ENCODE data around the gene ZDHHC16.

GRCh38 chr10:97483506-97483905 lies 37.5 kb downstream of the ZDHHC16 start:
- TF ChIP-seq, protein P1, sequence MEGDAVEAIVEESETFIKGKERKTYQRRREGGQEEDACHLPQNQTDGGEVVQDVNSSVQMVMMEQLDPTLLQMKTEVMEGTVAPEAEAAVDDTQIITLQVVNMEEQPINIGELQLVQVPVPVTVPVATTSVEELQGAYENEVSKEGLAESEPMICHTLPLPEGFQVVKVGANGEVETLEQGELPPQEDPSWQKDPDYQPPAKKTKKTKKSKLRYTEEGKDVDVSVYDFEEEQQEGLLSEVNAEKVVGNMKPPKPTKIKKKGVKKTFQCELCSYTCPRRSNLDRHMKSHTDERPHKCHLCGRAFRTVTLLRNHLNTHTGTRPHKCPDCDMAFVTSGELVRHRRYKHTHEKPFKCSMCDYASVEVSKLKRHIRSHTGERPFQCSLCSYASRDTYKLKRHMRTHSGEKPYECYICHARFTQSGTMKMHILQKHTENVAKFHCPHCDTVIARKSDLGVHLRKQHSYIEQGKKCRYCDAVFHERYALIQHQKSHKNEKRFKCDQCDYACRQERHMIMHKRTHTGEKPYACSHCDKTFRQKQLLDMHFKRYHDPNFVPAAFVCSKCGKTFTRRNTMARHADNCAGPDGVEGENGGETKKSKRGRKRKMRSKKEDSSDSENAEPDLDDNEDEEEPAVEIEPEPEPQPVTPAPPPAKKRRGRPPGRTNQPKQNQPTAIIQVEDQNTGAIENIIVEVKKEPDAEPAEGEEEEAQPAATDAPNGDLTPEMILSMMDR (IDR thresholded peaks at IDR 0.05): no peak
- TF ChIP-seq POLR2A (IDR thresholded peaks at IDR 0.05): no peak
